Keratinocyte (primary cell): Measurements from ENCODE around the gene MYBPC3. TPM values are rescaled to one million over a fixed set of nuclear protein-coding genes. Genes with fewer than 3 reads are reported as not detected.

Source experiments
- DNase-seq: peaks from one replicate; pipeline ENCODE4 v3.0.0-alpha.2; 2011; ENCODE audit warnings: low read depth, missing footprints, low spot score
- FAIRE-seq: peaks from 2 replicates; lab custom pipeline; 2011; peaks lifted over from hg19 to GRCh38; lab: Jason Lieb, UNC
- H2AFZ ChIP-seq: 2 replicates; pipeline ENCODE4 v1.6.0; 2012; ENCODE audit warnings: low read length, control low read depth, inconsistent platforms; ENCODE audit not compliant: control insufficient read depth
- H3K27ac ChIP-seq: 2 replicates; pipeline ENCODE4 v1.5.1; 2011; ENCODE audit warnings: low read length; ENCODE audit not compliant: control insufficient read depth, insufficient read depth
- H3K27me3 ChIP-seq: 3 replicates; pipeline ENCODE4 v1.6.0; 2011; ENCODE audit warnings: low read length; ENCODE audit not compliant: control insufficient read depth, insufficient read depth; ENCODE audit errors: extremely low read depth
- H3K36me3 ChIP-seq, 2 experiments: 2 replicates in 1 of 2; 3 replicates in 1 of 2; pipeline ENCODE4 v1.5.1; 2011; ENCODE audit warnings: low read length in 2 of 2, mild to moderate bottlenecking in 1 of 2; ENCODE audit not compliant: control insufficient read depth in 2 of 2, insufficient read depth in 2 of 2; ENCODE audit errors: extremely low read depth in 1 of 2
- H3K4me1 ChIP-seq: 3 replicates; pipeline ENCODE4 v1.5.1; 2011; ENCODE audit warnings: low read length; ENCODE audit not compliant: control insufficient read depth, insufficient read depth; ENCODE audit errors: extremely low read depth
- H3K4me2 ChIP-seq: 3 replicates; pipeline ENCODE4 v1.6.0; 2011; ENCODE audit warnings: low read depth, low read length; ENCODE audit not compliant: control insufficient read depth, insufficient read depth; ENCODE audit errors: extremely low read depth
- H3K4me3 ChIP-seq, 3 experiments: fragments of 200-600 bp in 1 of 3; sonication (generic) in 1 of 3; 2 replicates in 2 of 3; 3 replicates in 1 of 3; pipeline ENCODE4 v1.5.1; 2011 to 2016; ENCODE audit warnings: low read length in 3 of 3, mild to moderate bottlenecking in 3 of 3, control low read depth in 2 of 3, inconsistent platforms in 1 of 3, low read depth in 1 of 3, mixed read lengths in 1 of 3, mixed run types in 1 of 3, moderate library complexity in 1 of 3; ENCODE audit not compliant: control insufficient read depth in 2 of 3, insufficient read depth in 2 of 3; ENCODE audit errors: extremely low read depth in 1 of 3
- H3K79me2 ChIP-seq: 2 replicates; pipeline ENCODE4 v1.6.0; 2012; ENCODE audit warnings: low read length; ENCODE audit not compliant: control insufficient read depth, insufficient read depth
- H3K9ac ChIP-seq: 3 replicates; pipeline ENCODE4 v1.6.0; 2011; ENCODE audit warnings: low read length; ENCODE audit not compliant: control insufficient read depth, insufficient read depth; ENCODE audit errors: extremely low read depth
- H3K9me1 ChIP-seq: 3 replicates; pipeline ENCODE4 v1.6.0; 2011; ENCODE audit warnings: low read length; ENCODE audit not compliant: control insufficient read depth, insufficient read depth; ENCODE audit errors: extremely low read depth
- H3K9me3 ChIP-seq: 2 replicates; pipeline ENCODE4 v1.5.1; 2012; ENCODE audit warnings: low read depth, low read length; ENCODE audit not compliant: control insufficient read depth
- H4K20me1 ChIP-seq: 3 replicates; pipeline ENCODE4 v1.6.0; 2011; ENCODE audit warnings: low read length; ENCODE audit not compliant: control insufficient read depth, insufficient read depth; ENCODE audit errors: extremely low read depth
- CTCF ChIP-seq, 3 experiments: IDR thresholded peaks in 1 of 3; conservative IDR thresholded peaks in 1 of 3; optimal IDR thresholded peaks in 1 of 3; 2 replicates in 2 of 3; 3 replicates in 1 of 3; pipeline versions ENCODE3 to v1.5.1; 2011; ENCODE audit warnings: low read length in 3 of 3, mild to moderate bottlenecking in 3 of 3, moderate library complexity in 2 of 3, control low read depth in 1 of 3, inconsistent platforms in 1 of 3; ENCODE audit not compliant: insufficient read depth in 2 of 3; ENCODE audit errors: extremely low read depth in 1 of 3
- EZH2 ChIP-seq: IDR thresholded peaks from one replicate; pipeline ENCODE4 v1.6.1; 2012; ENCODE audit warnings: inconsistent platforms, mild to moderate bottlenecking, low read length, moderate library complexity
- dilution Hi-C: fragments of 300-500 bp; cut with MboI; formaldehyde crosslinking; loops from one replicate; pipeline ENCODE4 v1.7.0; 2020; ENCODE audit warnings: low sequenced_read_pairs; ENCODE audit not compliant: extremely low pct_ligation_motif_present
- polyA plus RNA-seq, 5 experiments: library from polyadenylated mRNA; depleted of rRNA in 3 of 5; stranded (reverse) in 3 of 5; stranded (forward) in 1 of 5; unstranded in 1 of 5; fragments of >200 nt; gene quantifications; 1 replicate in 1 of 5; 2 replicates in 3 of 5; 3 replicates in 1 of 5; pipeline versions ENCODE4 v1.2.1 to v1.2.3, GENCODE V29; 2011 to 2012; ENCODE audit warnings: missing spikeins in 2 of 5, low read depth in 1 of 5, low replicate concordance in 1 of 5

MYBPC3 gene
- polyA plus RNA-seq, 1 donor (not counting 4 experiments of a cell fraction or from before 2014, with no cell fraction given) = not detected

- no peaks in the 10 kb centered on the region for H3K27me3 ChIP-seq
- H3K4me2 ChIP-seq = no peak overlapping the region
- no peaks in the 10 kb centered on the region for H4K20me1 ChIP-seq
- no peaks in the 10 kb centered on the region for H3K79me2 ChIP-seq
- H3K4me1 ChIP-seq = peaks cover 6% of the 10 kb centered on the region
- H3K9me1 ChIP-seq = no peaks in the 10 kb centered on the region
- dilution Hi-C loops = no loop called here
- no peak overlapping the region for H2AFZ ChIP-seq
- TF ChIP-seq EZH2 (no peak), CTCF (optimal IDR thresholded peaks at IDR 0.05 in 1 of 3, IDR thresholded peaks at IDR 0.05 in 1 of 3, conservative IDR thresholded peaks at IDR 0.05 in 1 of 3; ENCODE audit: extremely low read depth in 1 of 3, insufficient read depth in 2 of 3, low read length in 3 of 3) (no peak)
- H3K27ac ChIP-seq = no peak overlapping the region
- FAIRE-seq = no peak
- no peaks in the 10 kb centered on the region for H3K9me3 ChIP-seq
- no peak overlapping the region for H3K9ac ChIP-seq
- no peaks in the 10 kb centered on the region for H3K36me3 ChIP-seq
- DNase-seq = no peak
- no peak overlapping the region for H3K4me3 ChIP-seq
Measured at GRCh38 chr11:47351156-47352126, 1.1 kb downstream of the MYBPC3 start.

GRCh38 chr11:47350315-47350714 is 2.2 kb downstream of the MYBPC3 start:
- no peaks in the 10 kb centered on the region for H3K27me3 ChIP-seq
- no peaks in the 10 kb centered on the region for H3K9me1 ChIP-seq
- H3K4me3 ChIP-seq = no peak overlapping the region
- no peaks in the 10 kb centered on the region for H4K20me1 ChIP-seq
- dilution Hi-C loops = no loop called here
- H3K36me3 ChIP-seq = no peaks in the 10 kb centered on the region
- FAIRE-seq = no peak
- H3K4me2 ChIP-seq = no peak overlapping the region
- H3K9ac ChIP-seq = no peak overlapping the region
- H3K79me2 ChIP-seq = no peaks in the 10 kb centered on the region
- no peaks in the 10 kb centered on the region for H3K9me3 ChIP-seq
- H2AFZ ChIP-seq = no peak overlapping the region
- H3K27ac ChIP-seq = no peak overlapping the region
- no peak for TF ChIP-seq CTCF (optimal IDR thresholded peaks at IDR 0.05 in 1 of 3, IDR thresholded peaks at IDR 0.05 in 1 of 3, conservative IDR thresholded peaks at IDR 0.05 in 1 of 3; ENCODE audit: extremely low read depth in 1 of 3, insufficient read depth in 2 of 3, low read length in 3 of 3)
- no peak for TF ChIP-seq EZH2
- no peaks in the 10 kb centered on the region for H3K4me1 ChIP-seq
- DNase-seq = no peak
